GM18519 (cell line): Measurements from ENCODE around the gene SYNE1.

Experiments
- ATAC-seq: cut with Tn5 transposase; IDR thresholded peaks from one replicate; pipeline ENCODE4 v1.9.1; 2021; ENCODE audit warnings: mild to moderate bottlenecking, moderate library complexity; ENCODE audit not compliant: unreplicated experiment, low FRiP score

SYNE1 gene

DNA sequence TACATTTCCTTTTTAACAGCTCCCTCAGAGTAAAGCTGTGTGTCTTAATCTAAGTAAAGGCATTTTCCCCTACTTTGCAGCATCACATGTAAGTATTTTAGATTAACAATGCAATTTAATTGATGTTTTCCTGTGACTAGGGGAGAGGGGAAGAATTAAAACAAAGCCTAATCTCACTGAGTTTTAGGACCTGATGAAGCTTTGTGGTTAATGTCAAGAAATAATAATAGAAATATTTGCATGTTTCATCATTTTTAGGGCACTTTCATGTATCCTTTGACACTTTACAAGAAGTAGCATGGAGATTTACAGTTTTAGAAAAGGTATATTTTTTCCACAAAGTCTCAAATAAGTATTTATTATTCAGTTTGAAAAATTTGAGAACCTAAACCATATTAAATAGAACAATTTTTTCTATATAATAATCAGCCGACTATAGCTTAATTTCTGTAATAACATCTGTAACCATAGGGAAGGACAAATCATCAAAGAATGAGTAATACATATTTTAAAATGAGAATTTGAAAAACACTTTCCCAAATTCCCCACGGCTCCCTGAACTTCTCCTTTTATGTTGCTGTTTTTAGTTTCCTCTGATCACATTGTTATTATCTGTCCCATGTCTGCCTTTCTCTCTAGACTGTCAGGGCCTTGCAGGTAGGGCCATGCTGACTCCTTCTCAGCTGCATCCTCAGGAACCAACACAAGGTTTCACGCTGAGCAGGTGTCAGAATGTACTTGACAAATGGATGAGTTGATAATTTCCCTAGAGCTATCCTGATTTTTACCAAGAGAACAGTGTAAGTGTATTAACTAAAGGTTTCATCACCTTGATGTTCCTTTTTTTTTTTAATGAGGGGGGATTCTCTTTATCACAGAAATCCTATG lies 338.1 kb downstream of the SYNE1 start:
- ATAC-seq = no peak

DNA sequence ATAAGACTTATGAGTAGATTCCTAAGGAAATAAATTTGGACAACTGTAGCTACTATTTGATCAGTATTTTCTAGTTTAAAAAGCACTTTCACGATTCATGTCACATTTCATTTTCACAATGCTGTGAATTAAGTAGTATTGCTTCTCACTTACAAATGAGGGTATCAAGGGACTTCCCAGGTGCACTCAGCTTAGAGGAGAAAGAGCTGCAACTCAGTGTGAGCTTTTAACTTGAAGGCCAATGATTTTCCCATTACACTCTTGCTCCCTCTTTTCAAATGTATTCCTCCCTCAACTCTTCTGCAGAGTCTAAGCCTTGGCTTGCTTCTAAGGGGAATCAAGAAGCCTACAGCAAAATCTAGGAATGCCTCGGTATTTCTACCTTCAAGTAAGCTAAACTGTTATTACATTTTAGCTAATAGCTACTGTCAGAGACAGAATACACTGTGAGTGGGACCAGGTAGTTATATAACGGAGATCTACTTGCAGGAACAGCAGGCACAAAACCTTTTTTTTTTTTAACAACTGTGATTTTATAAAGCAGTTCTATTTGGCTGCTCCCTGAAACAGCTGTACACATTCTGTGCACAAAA lies 339.0 kb downstream of the SYNE1 start:
- no peak for ATAC-seq

DNA sequence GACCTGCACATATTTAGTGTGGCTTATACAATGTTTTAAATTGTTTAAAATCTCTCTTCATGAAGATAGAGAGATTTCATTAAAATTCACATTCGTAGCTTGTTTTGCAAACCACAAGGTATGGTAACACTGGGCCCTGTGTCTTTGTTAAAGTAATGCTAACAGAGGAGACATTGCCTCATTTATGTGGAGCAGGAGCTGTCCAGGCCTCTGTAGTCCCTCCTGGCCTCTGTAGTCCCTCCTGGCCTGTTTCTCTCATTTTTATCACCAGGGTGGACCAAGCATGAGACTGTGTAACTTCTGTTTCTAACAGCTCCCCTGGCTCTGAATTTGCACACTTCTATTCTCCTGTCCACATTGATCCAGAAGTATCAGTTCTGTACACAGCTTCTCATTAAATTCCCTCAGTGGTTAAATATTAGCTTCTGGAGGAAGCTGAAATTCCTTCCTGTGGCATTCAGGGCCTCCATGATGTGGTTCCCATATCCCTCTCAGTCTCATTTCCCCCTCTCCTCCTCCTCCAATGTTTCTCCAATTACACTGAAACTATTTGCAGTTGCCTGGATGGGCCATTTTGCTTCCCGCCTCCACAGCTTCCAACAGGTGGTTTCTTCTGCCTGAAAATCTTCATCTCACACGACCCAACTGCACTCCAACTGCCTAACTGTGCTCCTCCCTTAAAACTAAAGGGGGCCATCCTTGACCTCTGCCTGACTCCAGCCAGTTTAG lies 340.4 kb downstream of the SYNE1 start:
- ATAC-seq = no peak

DNA sequence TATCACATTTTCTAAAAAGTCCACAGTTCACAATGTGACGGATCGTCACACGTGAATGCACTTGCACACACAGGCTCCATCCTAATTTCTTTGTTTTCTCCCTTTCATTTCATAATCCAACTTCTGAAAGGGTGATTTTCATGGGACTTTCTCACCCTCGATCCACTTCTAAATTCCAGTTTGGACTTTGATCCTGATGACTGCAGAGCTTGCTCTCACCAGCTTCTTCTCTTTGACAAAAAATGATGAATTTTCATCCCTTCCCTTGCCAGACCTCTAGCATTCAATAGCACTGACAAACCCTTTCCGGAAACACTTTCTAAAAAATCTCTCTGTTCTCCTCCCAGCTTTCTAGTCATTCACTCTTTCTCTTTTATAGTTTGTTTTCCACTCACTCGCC lies 341.2 kb downstream of the SYNE1 start:
- no peak for ATAC-seq

DNA sequence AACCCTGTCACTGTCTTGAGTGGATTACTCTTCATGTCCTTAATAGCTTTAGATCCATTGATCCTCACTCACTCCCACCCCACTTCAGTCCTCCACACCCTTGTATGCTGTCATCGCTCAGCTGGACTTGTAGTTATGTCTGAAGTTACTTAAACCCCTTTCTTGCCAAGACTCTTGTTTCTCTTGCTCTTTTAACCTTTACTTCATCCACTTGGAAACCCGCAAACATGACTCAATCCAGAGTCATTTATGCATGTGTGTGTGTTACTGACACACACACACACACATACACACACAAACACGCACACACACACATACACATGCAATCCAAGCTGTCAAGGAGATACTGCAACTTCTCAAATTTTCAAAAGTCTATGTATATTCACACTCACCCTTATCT lies 341.8 kb downstream of the SYNE1 start:
- ATAC-seq = no peak

DNA sequence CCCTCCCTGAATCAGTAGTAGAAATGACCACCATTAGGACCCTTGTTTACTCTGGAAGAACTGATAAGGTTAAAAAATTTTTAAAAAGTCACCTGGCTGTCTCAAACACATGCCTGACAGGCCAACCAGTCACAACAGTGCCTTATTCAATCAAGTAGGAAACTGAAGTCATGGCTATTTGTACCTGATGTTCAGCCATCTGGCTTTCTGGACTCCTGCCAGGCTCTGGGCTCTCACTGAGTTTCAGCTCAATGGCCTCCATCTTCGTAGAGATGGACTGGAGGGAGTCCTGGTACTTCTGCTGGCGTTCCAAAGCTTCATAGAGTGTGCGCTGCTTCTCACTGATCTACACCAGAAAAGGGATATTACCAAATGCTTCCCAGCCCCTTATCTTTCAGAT lies 343.8 kb downstream of the SYNE1 start:
- ATAC-seq = no peak

DNA sequence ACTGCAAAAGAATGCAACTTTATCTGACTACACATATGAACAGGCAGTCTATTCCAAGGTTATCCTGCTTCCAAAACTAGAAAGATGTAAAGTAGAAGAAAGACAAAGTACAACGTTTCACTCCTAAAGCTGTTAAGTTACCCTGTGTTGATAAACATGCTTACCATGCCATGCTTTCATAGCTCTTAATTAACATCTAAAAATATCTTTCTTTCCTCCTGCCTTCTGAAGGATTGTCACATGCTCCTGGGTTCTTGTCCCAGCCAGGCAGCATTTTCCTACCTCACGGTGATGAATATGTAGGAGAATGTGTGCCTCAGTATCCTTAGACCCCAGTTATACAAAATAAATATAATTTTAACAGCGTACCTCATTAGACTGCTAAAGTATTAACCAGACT lies 344.6 kb downstream of the SYNE1 start:
- ATAC-seq = no peak

DNA sequence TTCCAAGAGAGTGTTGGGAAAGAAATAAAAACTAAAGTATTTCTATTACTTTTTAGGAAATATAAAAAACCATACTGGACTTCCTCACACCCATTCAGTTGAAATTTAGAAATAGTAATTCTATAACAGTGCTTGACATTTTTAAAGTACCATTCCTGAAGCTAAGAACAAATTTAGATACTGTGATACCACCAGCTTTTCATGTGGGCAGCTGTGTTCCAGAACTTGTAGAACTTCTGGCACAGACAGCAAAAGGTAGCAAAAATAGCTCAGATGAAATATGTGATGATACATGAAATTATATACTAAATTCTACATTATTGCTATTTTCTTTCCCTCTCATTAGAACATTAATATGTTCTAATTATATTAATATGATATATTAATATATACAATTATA lies 346.5 kb downstream of the SYNE1 start:
- ATAC-seq = no peak

DNA sequence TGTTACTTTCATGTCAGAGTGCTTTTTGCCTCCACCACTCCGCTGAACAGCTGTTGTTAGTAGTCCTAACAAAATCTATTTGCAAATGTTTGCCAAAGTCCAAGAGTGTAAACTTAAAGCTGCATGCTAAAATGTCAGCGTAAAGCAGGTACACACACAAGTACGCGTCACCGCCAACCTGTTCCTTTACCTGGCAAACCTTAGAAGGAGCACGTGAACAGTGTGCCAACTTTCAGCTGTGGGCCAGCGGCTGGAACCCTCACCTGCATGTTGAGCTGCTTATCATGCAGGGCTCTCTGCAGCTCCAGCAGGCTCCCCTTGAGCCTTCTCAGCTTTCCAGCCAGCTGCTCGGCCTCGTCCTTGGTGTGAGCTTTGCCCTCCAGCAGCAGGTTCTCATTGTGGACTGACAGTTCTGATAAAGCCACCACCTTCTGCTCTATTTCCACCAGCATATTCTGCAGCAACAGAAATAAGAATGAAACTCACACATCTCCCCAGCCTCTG lies 359.3 kb downstream of the SYNE1 start:
- ATAC-seq = no peak

DNA sequence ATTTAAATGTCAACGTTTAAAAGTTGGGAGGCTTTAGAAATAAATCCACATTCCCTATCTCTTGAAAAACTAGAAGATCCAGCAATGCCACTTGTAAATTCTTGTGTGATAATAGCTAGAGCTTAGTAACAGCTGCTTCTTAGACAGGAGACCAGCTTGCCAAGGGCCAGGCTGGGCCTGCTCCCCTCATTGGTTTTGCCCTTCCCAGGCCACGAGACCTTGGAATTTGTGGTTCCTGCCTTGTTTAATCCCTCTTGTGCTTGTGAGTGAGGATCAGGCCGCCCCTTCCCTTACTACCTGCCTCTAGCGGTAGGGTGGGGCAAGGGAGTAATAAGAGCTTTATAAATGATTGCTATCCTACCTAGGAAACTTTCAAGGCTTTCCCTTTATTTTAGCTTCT lies 363.5 kb downstream of the SYNE1 start:
- ATAC-seq = no peak

DNA sequence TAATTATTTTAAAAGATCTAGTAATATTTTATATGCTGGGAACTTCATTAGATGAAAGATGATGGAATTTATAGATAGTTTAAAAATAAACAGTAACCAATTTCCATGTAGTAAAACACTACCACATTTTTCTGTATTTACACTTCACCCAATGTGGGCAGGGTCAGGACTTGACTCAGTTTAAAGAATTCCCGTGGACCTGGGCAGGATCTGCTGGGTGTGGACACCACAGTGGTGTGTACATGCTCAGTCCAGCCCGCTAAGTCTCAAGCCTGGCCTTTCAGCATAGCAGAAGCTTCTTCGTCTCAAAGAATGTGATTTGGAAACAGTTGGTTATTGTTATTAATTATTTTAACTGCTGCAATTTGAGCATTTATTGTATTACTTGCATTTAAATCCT lies 364.2 kb downstream of the SYNE1 start:
- no peak for ATAC-seq

DNA sequence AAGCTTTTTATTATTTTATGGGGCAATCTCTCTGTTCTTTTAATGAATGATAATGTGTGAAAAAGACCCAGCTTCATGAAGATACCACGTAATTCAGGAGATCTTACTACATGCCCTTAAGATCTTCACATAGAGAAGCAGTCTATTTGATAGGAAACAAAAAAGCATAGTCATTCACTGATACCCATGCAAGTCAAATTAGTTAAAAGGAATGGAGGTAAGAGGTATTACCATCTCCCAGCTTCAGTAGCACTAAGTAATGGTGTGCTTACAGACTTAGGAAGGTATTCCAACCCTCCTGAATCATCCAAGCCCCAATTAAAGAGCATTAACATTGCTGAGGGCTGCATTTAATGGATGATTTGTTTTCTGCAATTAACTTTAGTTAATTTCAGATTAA lies 364.7 kb downstream of the SYNE1 start:
- no peak for ATAC-seq

DNA sequence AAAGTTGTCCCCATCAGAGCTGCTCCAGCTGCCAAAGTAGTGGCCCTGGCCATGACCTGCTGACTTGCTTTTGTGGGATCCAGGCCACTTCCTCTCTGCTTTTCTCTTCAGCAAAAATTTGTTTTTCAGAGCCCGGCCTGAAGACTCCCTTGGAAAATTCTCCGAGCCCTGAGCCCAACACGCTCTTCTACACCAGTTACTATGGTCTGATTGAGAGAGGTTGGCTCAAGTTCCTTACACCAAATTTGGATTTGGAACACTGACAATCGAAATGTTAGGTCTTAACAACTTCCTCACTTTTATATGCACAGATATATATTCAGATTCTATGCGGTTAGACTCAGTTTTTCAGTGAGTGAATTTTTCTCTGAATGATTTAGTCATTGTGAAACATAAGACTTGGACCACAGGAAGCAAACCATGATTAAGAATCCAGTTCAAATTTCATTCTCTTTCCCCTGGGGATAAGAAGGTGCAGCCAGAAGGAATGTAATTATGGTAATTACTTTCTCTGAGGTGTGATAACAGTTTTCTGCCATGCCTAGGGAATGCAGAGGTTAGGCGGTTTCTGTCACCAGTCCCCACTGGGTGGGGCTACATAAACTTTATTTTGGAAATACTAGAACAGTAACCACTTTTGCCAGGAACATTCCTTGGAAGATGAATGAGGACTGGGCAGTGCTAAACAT lies 365.2 kb downstream of the SYNE1 start:
- no peak for ATAC-seq

DNA sequence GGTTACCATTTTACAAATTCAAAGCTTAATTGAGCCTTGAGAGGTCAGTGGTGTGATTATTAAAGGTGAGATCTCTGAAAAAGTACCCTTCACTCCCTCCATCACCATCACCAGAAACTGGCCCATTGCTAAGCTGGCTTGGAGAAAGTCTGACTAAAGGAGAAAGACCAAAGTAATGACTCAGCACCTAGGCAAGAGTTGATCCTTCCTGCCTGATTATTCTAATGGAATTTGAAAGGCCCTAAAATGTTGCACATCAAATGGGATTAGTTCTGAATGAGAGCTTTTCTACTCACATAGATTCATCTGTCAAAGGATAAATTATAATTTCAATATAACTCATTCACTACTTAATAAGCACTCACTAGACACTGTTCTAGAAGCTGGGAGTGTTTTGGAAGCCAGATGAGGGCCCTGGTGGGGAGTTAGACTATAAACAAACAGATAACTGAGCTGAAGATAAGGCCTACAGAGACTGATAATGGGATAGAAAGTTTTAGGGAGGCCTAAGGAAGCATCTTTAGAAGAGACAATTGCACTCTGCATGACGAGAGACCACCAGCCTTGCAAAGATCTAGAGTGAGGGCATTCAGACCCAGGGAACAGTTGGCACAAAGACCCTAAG lies 366.7 kb downstream of the SYNE1 start:
- no peak for ATAC-seq

DNA sequence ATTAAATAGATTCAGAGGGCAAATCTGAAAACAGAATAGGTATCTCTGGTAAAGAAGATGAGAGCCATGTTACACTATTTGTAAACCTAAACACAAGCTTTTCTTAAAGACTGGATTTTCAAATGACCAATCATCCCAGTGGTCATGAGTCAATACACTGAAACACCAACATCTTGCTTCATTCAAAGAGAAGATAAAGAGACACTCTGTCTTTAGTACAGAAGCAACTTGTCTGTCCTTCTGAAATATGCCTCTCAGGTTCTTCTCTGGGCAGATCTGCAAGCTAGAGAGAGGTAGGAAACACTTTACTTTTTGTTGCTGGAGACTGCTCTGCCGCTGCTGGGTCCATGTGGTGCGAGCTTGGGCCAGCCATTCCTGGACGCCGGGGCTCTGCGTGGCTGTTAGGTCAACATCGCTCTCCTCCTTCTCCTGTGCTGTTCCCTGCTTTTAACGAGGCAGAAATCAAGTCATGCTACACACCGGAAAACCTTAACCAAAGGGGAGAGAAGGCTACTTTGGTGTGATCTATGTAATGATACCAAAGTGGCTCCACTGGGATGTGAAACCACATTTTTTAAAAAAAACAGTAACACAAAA lies 368.2 kb downstream of the SYNE1 start:
- no peak for ATAC-seq

DNA sequence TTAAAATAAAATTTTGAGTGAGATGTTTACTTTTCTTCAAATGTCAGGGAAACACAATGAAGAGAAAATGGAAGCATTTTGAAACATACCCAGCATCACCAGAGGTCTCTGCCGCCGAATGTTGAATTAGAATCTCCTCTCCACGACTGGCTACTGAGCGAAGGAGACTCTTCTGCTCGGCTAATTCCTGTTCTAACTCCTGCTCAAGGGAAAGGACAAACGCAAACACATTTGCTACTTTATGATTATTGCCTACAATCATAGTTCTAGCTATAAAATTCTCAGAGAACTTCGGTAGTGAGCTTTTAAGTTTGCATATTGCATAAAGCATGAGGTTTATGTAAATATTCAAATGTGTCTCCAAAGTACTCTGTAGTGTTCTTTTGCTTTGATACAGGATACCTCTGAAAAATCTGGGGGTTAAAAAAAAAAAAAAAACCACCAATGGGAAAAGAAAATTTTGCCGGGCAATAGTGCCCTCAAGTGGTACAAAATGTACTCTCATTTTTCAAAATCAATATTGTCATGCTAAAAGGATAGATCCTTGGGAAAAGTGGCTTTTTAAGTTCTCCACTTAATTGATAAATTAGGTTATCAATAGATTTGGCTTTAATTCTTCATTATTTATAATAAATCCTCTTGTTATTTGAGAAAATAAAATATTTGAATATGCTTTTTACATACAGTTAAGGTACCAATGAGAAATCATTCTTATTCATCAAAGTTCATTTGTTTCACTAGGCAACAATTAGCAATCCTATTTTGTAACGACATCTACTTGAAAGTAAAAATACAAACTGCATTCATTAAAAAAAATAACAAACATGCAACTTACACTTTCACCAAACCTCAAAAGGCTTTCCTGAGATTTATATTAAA lies 369.0 kb downstream of the SYNE1 start:
- ATAC-seq = no peak

DNA sequence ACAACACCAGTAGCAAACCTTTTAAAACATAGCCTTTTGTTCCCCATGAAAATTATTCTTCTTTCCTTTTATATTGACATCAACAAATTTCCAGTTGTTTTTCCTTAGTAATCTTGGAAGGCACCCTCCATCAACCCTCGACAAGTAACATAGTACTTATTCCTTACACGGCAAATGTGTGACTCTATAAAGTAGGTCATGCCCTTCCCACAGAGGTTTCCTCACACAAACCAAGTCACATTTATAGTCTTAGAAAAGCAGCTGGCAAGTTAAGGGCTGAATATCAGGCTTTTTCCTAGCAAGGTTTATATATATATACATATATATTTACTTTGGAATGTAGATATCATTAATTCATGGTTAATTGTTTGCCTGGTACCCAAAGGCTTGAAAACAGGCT lies 371.5 kb downstream of the SYNE1 start:
- no peak for ATAC-seq

DNA sequence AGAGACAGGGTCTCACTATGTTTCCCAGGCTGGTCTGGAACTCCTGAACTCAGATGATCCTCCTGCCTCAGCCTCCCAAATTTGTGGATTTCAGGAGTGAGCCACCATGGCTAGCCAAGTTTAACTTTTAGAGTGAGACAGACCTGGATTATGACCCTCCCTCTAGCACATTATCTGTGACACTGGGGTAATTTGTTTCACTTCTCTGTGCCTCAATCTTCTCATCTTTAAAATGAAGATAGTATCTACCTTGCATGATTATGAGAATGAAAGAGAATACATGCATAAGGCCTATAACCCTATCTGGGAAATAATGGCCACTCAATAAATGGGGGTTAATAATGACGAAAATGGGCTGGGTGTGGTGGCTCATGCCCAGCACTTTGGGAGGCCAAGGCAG lies 373.6 kb downstream of the SYNE1 start:
- no peak for ATAC-seq

DNA sequence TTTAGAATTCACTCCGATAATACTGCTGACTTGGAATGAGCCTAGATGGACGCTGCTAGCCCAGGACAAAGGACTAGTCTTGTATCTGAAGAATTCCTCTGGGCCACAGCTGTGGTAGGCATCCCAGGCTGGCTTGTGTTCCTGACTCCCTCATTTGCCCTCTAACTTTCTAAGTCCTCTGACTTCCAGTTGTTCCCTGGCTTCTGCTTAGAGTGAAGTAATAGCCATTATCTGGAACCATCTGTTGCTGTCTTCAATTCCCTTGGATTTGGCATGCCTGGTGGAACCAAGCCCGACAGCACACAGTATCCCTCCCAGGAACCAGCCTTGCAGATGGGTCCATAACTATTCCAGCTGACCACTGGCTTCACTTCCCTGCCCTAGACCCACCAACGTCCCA lies 376.0 kb downstream of the SYNE1 start:
- no peak for ATAC-seq
